GM23338 (cell line): ENCODE measurements around the gene GRIN1. TPM values are rescaled to one million over a fixed set of nuclear protein-coding genes. Genes with fewer than 3 reads are reported as not detected.

Source experiments
- ATAC-seq: fragments of 200-7000 bp; cut with Tn5 transposase; 3 replicates; pipeline ENCODE4 v1.9.1; 2020
- DNase-seq: peaks from one replicate; pipeline ENCODE4 v3.0.0-alpha.2; 2015; ENCODE audit warnings: low spot score
- H2AFZ ChIP-seq: fragments of 200-600 bp; sonication (generic); 2 replicates; pipeline ENCODE4 v1.8.0; 2016; ENCODE audit warnings: antibody characterized with exemption, mild to moderate bottlenecking, moderate library complexity
- H3F3A ChIP-seq: fragments of 200-600 bp; sonication (generic); replicated peaks from 2 replicates; pipeline ENCODE4 v1.8.0; 2017; ENCODE audit warnings: antibody characterized with exemption, mixed run types, low read depth
- H3K27ac ChIP-seq: fragments of 200-600 bp; sonication (generic); 2 replicates; pipeline ENCODE4 v1.6.1; 2016; ENCODE audit warnings: low read depth
- H3K27me3 ChIP-seq: fragments of 200-600 bp; sonication (generic); 2 replicates; pipeline ENCODE4 v1.8.0; 2016; ENCODE audit warnings: mild to moderate bottlenecking, mixed run types, moderate library complexity; ENCODE audit not compliant: insufficient read depth
- H3K36me3 ChIP-seq: fragments of 200-600 bp; sonication (generic); 2 replicates; pipeline ENCODE4 v1.8.0; 2016; ENCODE audit warnings: mild to moderate bottlenecking; ENCODE audit not compliant: insufficient read depth
- H3K4me1 ChIP-seq: fragments of 200-600 bp; sonication (generic); 2 replicates; pipeline ENCODE4 v1.8.0; 2016; ENCODE audit warnings: mild to moderate bottlenecking, moderate library complexity; ENCODE audit not compliant: insufficient read depth
- H3K4me2 ChIP-seq: fragments of 200-600 bp; sonication (generic); 2 replicates; pipeline ENCODE4 v1.7.1; 2017; ENCODE audit warnings: mixed run types
- H3K4me3 ChIP-seq: fragments of 200-600 bp; sonication (generic); 2 replicates; pipeline ENCODE4 v1.6.1; 2016; ENCODE audit warnings: mixed run types
- H3K79me2 ChIP-seq: fragments of 200-600 bp; sonication (generic); replicated peaks from 2 replicates; pipeline ENCODE4 v1.8.0; 2017; ENCODE audit warnings: mild to moderate bottlenecking; ENCODE audit not compliant: insufficient read depth
- H3K9me2 ChIP-seq: fragments of 200-600 bp; sonication (generic); 2 replicates; pipeline ENCODE4 v1.8.0; 2017; ENCODE audit not compliant: insufficient read depth
- H4K20me1 ChIP-seq: fragments of 200-600 bp; sonication (generic); replicated peaks from 2 replicates; pipeline ENCODE4 v1.8.0; 2017; ENCODE audit warnings: mild to moderate bottlenecking; ENCODE audit not compliant: insufficient read depth
- H3K27ac Mint-ChIP-seq: 2 replicates; pipeline ENCODE4 v1.8.0; 2020; ENCODE audit warnings: inconsistent platforms, mild to moderate bottlenecking, moderate library complexity, mixed read lengths
- H3K27me3 Mint-ChIP-seq: 3 replicates; pipeline ENCODE4 v1.8.0; 2022; ENCODE audit warnings: low read depth, mild to moderate bottlenecking, moderate library complexity, mixed read lengths, inconsistent platforms; ENCODE audit not compliant: insufficient read depth, poor library complexity
- H3K36me3 Mint-ChIP-seq: 3 replicates; pipeline ENCODE4 v1.8.0; 2021; ENCODE audit warnings: low read depth, mild to moderate bottlenecking, inconsistent platforms, moderate library complexity, mixed read lengths
- H3K4me1 Mint-ChIP-seq: 3 replicates; pipeline ENCODE4 v1.8.0; 2020; ENCODE audit warnings: mild to moderate bottlenecking, inconsistent platforms, mixed read lengths
- H3K4me3 Mint-ChIP-seq: 3 replicates; pipeline ENCODE4 v1.8.0; 2021; ENCODE audit warnings: moderate library complexity, mild to moderate bottlenecking, inconsistent platforms, mixed read lengths
- H3K9me3 Mint-ChIP-seq: 3 replicates; pipeline ENCODE4 v1.8.0; 2020; ENCODE audit warnings: moderate library complexity, mild to moderate bottlenecking, inconsistent platforms, mixed read lengths
- CTCF ChIP-seq, 2 experiments: fragments of 200-600 bp in 1 of 2; sonication (generic) in 1 of 2; conservative IDR thresholded peaks; 2 replicates each; pipeline versions ENCODE4 v1.5.1 to v1.6.1; 2016 to 2017; ENCODE audit warnings: antibody characterized with exemption in 2 of 2, low read depth in 2 of 2, mild to moderate bottlenecking in 2 of 2, moderate library complexity in 1 of 2
- JUNB ChIP-seq: IDR thresholded peaks from one replicate; pipeline ENCODE4 v1.6.1; 2016; ENCODE audit warnings: antibody characterized with exemption; ENCODE audit not compliant: unreplicated experiment
- POLR2AphosphoS5 ChIP-seq: IDR thresholded peaks from 2 replicates; pipeline ENCODE4 v1.6.1; 2016; ENCODE audit warnings: antibody characterized with exemption, low read depth
- REST ChIP-seq: IDR thresholded peaks from one replicate; pipeline ENCODE4 v1.6.1; 2018; ENCODE audit warnings: antibody characterized with exemption; ENCODE audit not compliant: unreplicated experiment
- STAT1 ChIP-seq: IDR thresholded peaks from one replicate; pipeline ENCODE4 v1.6.1; 2016; ENCODE audit warnings: antibody characterized with exemption; ENCODE audit not compliant: unreplicated experiment
- ZNF114 ChIP-seq: fragments of 250-450 bp; sonication (Bioruptor Pico); IDR thresholded peaks from 2 replicates; pipeline ENCODE4 v1.5.0; 2020; ENCODE audit warnings: mild to moderate bottlenecking, moderate library complexity
- ZNF331 ChIP-seq: fragments of 250-450 bp; sonication (Bioruptor Pico); IDR thresholded peaks from 2 replicates; pipeline ENCODE4 v1.5.0; 2020; ENCODE audit warnings: low read depth, mild to moderate bottlenecking, moderate library complexity
- polyA plus RNA-seq: library from polyadenylated mRNA; unstranded; fragments of >200 nt; fragmentation: Nextera tagmentation; extraction: Ambion mirVana; gene quantifications from 2 replicates; pipeline ENCODE4 v1.2.1, GENCODE V29; 2016
- total RNA-seq: library from RNA; depleted of rRNA; stranded (reverse); fragments of >200 nt; shearing (Covaris generic); gene quantifications from 2 replicates; pipeline ENCODE4 v1.2.3, GENCODE V29; 2014

Gene GRIN1
- total and polyA plus RNA-seq, 2 experiments from 2014 or later: 2.7 to 5.5 TPM

- 0 out of 2 replicates have a peak, but pooled peaks cover 2% of the 10 kb centered on the region for H3F3A ChIP-seq
- peaks cover 6% of the 10 kb centered on the region; the same call in 1 of the 2 replicates for H3K27me3 ChIP-seq
- H3K9me2 ChIP-seq: no peaks in the 10 kb centered on the region
- peaks cover 21% of the 10 kb centered on the region for H3K27me3 Mint-ChIP-seq
- no peaks in the 10 kb centered on the region for H4K20me1 ChIP-seq
- H3K4me1 ChIP-seq: no peaks in the 10 kb centered on the region
- no peak for DNase-seq
- ATAC-seq: peak; percentile 10
- no peak overlapping the region for H3K27ac Mint-ChIP-seq
- no peaks in the 10 kb centered on the region for H3K36me3 ChIP-seq
- H2AFZ ChIP-seq: no peak overlapping the region
- no peaks in the 10 kb centered on the region for H3K36me3 Mint-ChIP-seq
- no peaks in the 10 kb centered on the region for H3K79me2 ChIP-seq
- H3K4me1 Mint-ChIP-seq: peaks cover 2% of the 10 kb centered on the region; the same call in 1 of the 3 replicates
- TF ChIP-seq REST (peak; percentile 28), STAT1 (no peak)
- H3K9me3 Mint-ChIP-seq: peaks cover 7% of the 10 kb centered on the region; the same call in 2 of the 3 replicates
- H3K27ac ChIP-seq: no peak overlapping the region
- no peak overlapping the region for H3K4me2 ChIP-seq
- no peak overlapping the region for H3K4me3 ChIP-seq
- no peak overlapping the region for H3K4me3 Mint-ChIP-seq
Measured at GRCh38 chr9:137145731-137146526, 7.0 kb downstream of the GRIN1 start.

GRCh38 chr9:137146527-137146918, 7.6 kb downstream of the GRIN1 start:
- H3K4me3 ChIP-seq: no peak overlapping the region
- H3F3A ChIP-seq: 0 out of 2 replicates have a peak, but pooled peaks cover 2% of the 10 kb centered on the region
- no peaks in the 10 kb centered on the region for H3K4me1 ChIP-seq
- no peaks in the 10 kb centered on the region for H3K27me3 ChIP-seq
- Mint-ChIP-seq H3K27me3 (peaks cover 17% of the 10 kb centered on the region), H3K9me3 (peaks cover 13% of the 10 kb centered on the region; the same call in 2 of the 3 replicates), H3K4me1 (peaks cover 2% of the 10 kb centered on the region; the same call in 1 of the 3 replicates), H3K27ac (no peak overlapping the region), H3K36me3 (no peaks in the 10 kb centered on the region), H3K4me3 (no peak overlapping the region)
- no peak overlapping the region for H2AFZ ChIP-seq
- H3K36me3 ChIP-seq: no peaks in the 10 kb centered on the region
- DNase-seq (no peak), ATAC-seq (peak; percentile 41)
- TF ChIP-seq REST (peak; percentile 55), POLR2AphosphoS5 (no peak), CTCF (conservative IDR thresholded peaks at IDR 0.05; ENCODE audit: low read depth in 2 of 2) (no peak), ZNF331 (CRISPR knock-in tag) (no peak), ZNF114 (no peak), JUNB (no peak), STAT1 (no peak)
- H4K20me1 ChIP-seq: no peaks in the 10 kb centered on the region; the same call in 1 of the 2 replicates
- no peaks in the 10 kb centered on the region for H3K9me2 ChIP-seq
- no peak overlapping the region for H3K27ac ChIP-seq
- no peaks in the 10 kb centered on the region for H3K79me2 ChIP-seq
- no peak overlapping the region for H3K4me2 ChIP-seq
